GM18520 (cell line): Measurements from ENCODE around the gene PILRA.
A peak's percentile ranks its signal among the peaks of the same experiment; 100 is the strongest.
"Not testable (repeated sequence)": the region's sequence is repeated elsewhere in the genome, so short reads cannot be mapped to it uniquely, and the experiment has no call there.

ENCODE experiments used
- ATAC-seq: cut with Tn5 transposase; IDR thresholded peaks from one replicate; pipeline ENCODE4 v1.9.1; 2021; ENCODE audit not compliant: unreplicated experiment

The PILRA gene

GRCh38 chr7:100373261-100373831, at the start of gene PILRA:
Gene PILRA (plus strand): TSS chr7:100373487. CDS start chr7:100373657, 170 bp downstream.
- ATAC-seq, result no peak

- ATAC-seq, result not testable (repeated sequence)
Observed at GRCh38 chr7:100324194-100324593, 49.1 kb upstream of the PILRA start.

- not testable (repeated sequence) for ATAC-seq
Observed at GRCh38 chr7:100325671-100326070, 47.6 kb upstream of the PILRA start.

GRCh38 chr7:100326914-100327313, 46.4 kb upstream of the PILRA start:
- ATAC-seq, result not testable (repeated sequence)

- ATAC-seq, result peak; percentile 87
Observed at GRCh38 chr7:100335566-100336466, 37.5 kb upstream of the PILRA start.

GRCh38 chr7:100338083-100338696, 35.1 kb upstream of the PILRA start:
- not testable (repeated sequence) for ATAC-seq

GRCh38 chr7:100341286-100341685, 32.0 kb upstream of the PILRA start:
- not testable (repeated sequence) for ATAC-seq

- ATAC-seq, result no peak
Observed at GRCh38 chr7:100342765-100343164, 30.5 kb upstream of the PILRA start.

GRCh38 chr7:100344124-100344559, 29.1 kb upstream of the PILRA start:
- not testable (repeated sequence) for ATAC-seq

- peak; percentile 47 for ATAC-seq
Observed at GRCh38 chr7:100344560-100345287, 28.6 kb upstream of the PILRA start.

GRCh38 chr7:100345288-100345672, 28.0 kb upstream of the PILRA start:
- ATAC-seq, result peak; percentile 26

- ATAC-seq, result no peak
Observed at GRCh38 chr7:100346921-100347320, 26.4 kb upstream of the PILRA start.

GRCh38 chr7:100348805-100349204, 24.5 kb upstream of the PILRA start:
- ATAC-seq, result no peak

GRCh38 chr7:100349757-100350156, 23.5 kb upstream of the PILRA start:
- ATAC-seq, result no peak

GRCh38 chr7:100351657-100352058, 21.6 kb upstream of the PILRA start:
- no peak for ATAC-seq

GRCh38 chr7:100352230-100352781, 21.0 kb upstream of the PILRA start:
- not testable (repeated sequence) for ATAC-seq

- no peak for ATAC-seq
Observed at GRCh38 chr7:100352984-100353684, 20.2 kb upstream of the PILRA start.

- no peak for ATAC-seq
Observed at GRCh38 chr7:100353685-100354330, 19.5 kb upstream of the PILRA start.

GRCh38 chr7:100356416-100357068, 16.7 kb upstream of the PILRA start:
- no peak for ATAC-seq
